ENCODE measurements around the gene CCDC158. TPM values are rescaled to one million over a fixed set of nuclear protein-coding genes. Genes with fewer than 3 reads are reported as not detected.

Gene CCDC158
- total and polyA plus RNA-seq, 2 donors (not counting 3 experiments of a cell fraction or from before 2014, with no cell fraction given) = not detected

- no peak overlapping the region for H2AFZ ChIP-seq (ENCODE audit: low read depth, low read length)
- BruUV-seq (replicated peaks) = no TSS peak
- H3K36me3 ChIP-seq (ENCODE audit: control insufficient read depth in 2 of 2, extremely low read depth in 1 of 2, insufficient read depth in 2 of 2, low read length in 2 of 2) = no peaks in the 10 kb centered on the region
- H3K9ac ChIP-seq (replicated peaks; ENCODE audit: extremely low read depth, insufficient read depth, low read length) = no peak overlapping the region
- dilution Hi-C loops (cut with MboI; ENCODE audit: extremely low pct_ligation_motif_present, low sequenced_read_pairs) = no loop called here
- DNase-seq (ENCODE audit: low read depth, low spot score) = no peak
- intact Hi-C loops (cut with micrococcal nuclease) = no loop called here
- CTCF ChIA-PET = no interaction called here
- H3K9me3 ChIP-seq (replicated peaks; ENCODE audit: control insufficient read depth, insufficient read depth, low read length) = no peaks in the 10 kb centered on the region
- peaks cover 0 to 2% of the 10 kb centered on the region in 2 experiments for H3K27me3 ChIP-seq (ENCODE audit: control insufficient read depth in 2 of 2, insufficient read depth in 2 of 2, low read length in 2 of 2)
- TF ChIP-seq CTCF (IDR thresholded peaks at IDR 0.05; ENCODE audit: extremely low read depth in 1 of 2, insufficient read depth in 1 of 2, low read depth in 1 of 2, low read length in 2 of 2) (no peak), POLR2A (IDR thresholded peaks at IDR 0.05; ENCODE audit: low read depth, low read length) (no peak), MYC (IDR thresholded peaks at IDR 0.05; ENCODE audit: low read depth, low read length) (no peak), FOS (IDR thresholded peaks at IDR 0.05; ENCODE audit: borderline replicate concordance, insufficient read depth, low read length) (no peak), MAX (IDR thresholded peaks at IDR 0.05; ENCODE audit: insufficient read depth, insufficient read length) (no peak), GATA2 (IDR thresholded peaks at IDR 0.05; ENCODE audit: insufficient read depth, insufficient read length, low read depth, low read length) (no peak), POLR2AphosphoS5 (IDR thresholded peaks at IDR 0.05; ENCODE audit: insufficient read depth, low read depth, low read length) (no peak), JUN (IDR thresholded peaks at IDR 0.05; ENCODE audit: borderline replicate concordance, insufficient read depth, insufficient read length, low read depth) (no peak), EZH2 (IDR thresholded peaks at IDR 0.05; ENCODE audit: borderline replicate concordance, low read depth, low read length, severe bottlenecking) (no peak)
- H4K20me1 ChIP-seq (replicated peaks; ENCODE audit: control insufficient read depth, extremely low read depth, insufficient read depth, low read length) = no peaks in the 10 kb centered on the region
- no peaks in the 10 kb centered on the region for H3K4me1 ChIP-seq (ENCODE audit: control insufficient read depth, extremely low read depth, insufficient read depth, low read length)
- H3K9me1 ChIP-seq (replicated peaks; ENCODE audit: control insufficient read depth, extremely low read depth, insufficient read depth, low read length) = no peaks in the 10 kb centered on the region
- POLR2A ChIA-PET = no interaction called here
- no peak for FAIRE-seq
- no peak overlapping the region for H3K27ac ChIP-seq (ENCODE audit: insufficient read depth, low read depth, low read length)
- H3K4me2 ChIP-seq (ENCODE audit: insufficient read depth, low read length) = no peak overlapping the region
- no peaks in the 10 kb centered on the region for H3K79me2 ChIP-seq (ENCODE audit: control insufficient read depth, insufficient read depth, low read length)
- H3K4me3 ChIP-seq (replicated peaks in 1 of 3; ENCODE audit: insufficient read depth in 1 of 3, low read depth in 1 of 3, low read length in 3 of 3) = no peak overlapping the region
These were observed 37.9 kb upstream of the CCDC158 start for GRCh38 chr4:76458825-76459224.

Measured in endothelial cell of umbilical vein (primary cell).